Measurements from ENCODE around the gene ZFAND3. TPM values are rescaled to one million over a fixed set of nuclear protein-coding genes. Genes with fewer than 3 reads are reported as not detected.

The ZFAND3 gene
- total and polyA plus RNA-seq, 2 of the 4 experiments (the other 2 are of a cell fraction) = 10.9 to 26.7 TPM

DNA sequence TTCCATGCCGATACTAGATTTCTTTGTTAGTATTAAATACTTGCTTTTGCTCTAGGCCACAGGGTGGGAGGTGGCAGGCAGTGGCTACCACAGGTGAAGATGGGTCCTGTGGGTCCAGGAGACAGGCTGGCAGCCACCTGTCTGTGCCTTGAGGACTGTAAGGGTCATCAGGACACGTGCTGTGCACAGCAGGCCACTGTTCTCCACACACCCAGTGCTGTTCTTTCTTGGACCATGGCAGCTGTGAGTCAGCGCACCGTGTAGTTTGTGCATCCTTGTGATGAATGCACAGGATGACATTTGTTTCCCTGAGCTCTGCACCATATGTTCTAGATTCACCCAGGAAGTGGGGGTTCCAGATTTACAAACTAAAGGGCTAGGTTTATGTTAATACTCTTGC, 317.0 kb downstream of the ZFAND3 start:
- no peak overlapping the region for H3K23ac ChIP-seq (ENCODE audit: low read depth, low read length)
- H3K9ac ChIP-seq (ENCODE audit: low read depth, low read length) = no peak overlapping the region
- DNase-seq (peak; percentile 38), ATAC-seq (ENCODE audit: low read depth) (no peak)
- no peak overlapping the region for H4K91ac ChIP-seq (ENCODE audit: insufficient read depth, low read depth, low read length)
- no peak overlapping the region for H2BK5ac ChIP-seq (ENCODE audit: low read depth, low read length, poor library complexity, severe bottlenecking)
- WGBS, 2 experiments (ENCODE audit: extremely low coverage in 2 of 2, insufficient read length in 1 of 2) = 88% methylated on average over 1 of the region's 4 CpGs; no CpG with 5 or more reads in 1 of the 2 experiments
- H2AFZ ChIP-seq (replicated peaks; ENCODE audit: low read length, poor library complexity) = no peak overlapping the region
- no peak overlapping the region for H3K4me2 ChIP-seq (ENCODE audit: low read depth, low read length)
- H3K79me1 ChIP-seq (ENCODE audit: low read depth in 1 of 2, low read length in 2 of 2) = peaks cover 54 to 90% of the 10 kb centered on the region in 2 experiments
- H3K4me3 ChIP-seq (ENCODE audit: insufficient read depth, low read depth, low read length) = no peak overlapping the region
- POLR2A ChIA-PET (ENCODE audit: unreplicated experiment) = no interaction called here
- no peak overlapping the region for H2AK9ac ChIP-seq (replicated peaks; ENCODE audit: low read depth, low read length, poor library complexity)
- no TSS peak for BruUV-seq (replicated peaks)
- H2BK15ac ChIP-seq (ENCODE audit: low read depth, low read length) = no peak overlapping the region
- dilution Hi-C loops (cut with HindIII; ENCODE audit: low sequenced_read_pairs, unreplicated experiment) (no loop called here), intact Hi-C loops (cut with micrococcal nuclease) (no loop called here), in situ Hi-C loops (cut with MboI; ENCODE audit: low sequenced_read_pairs) (no loop called here)
- no peak overlapping the region for H3K14ac ChIP-seq (replicated peaks; ENCODE audit: low read depth, low read length)
- no peak overlapping the region for H3K4ac ChIP-seq (ENCODE audit: low read depth, low read length)
- no peak overlapping the region for H3K18ac ChIP-seq (ENCODE audit: low read depth, low read length)
- peaks cover 64% of the 10 kb centered on the region for H4K20me1 ChIP-seq (ENCODE audit: insufficient read depth, low read length)
- H3K56ac ChIP-seq (ENCODE audit: extremely low read depth, insufficient read depth, low read length) = no peak overlapping the region
- no peak overlapping the region for H4K5ac ChIP-seq (ENCODE audit: low read depth, low read length)
- peaks cover 8% of the 10 kb centered on the region for H3K4me1 ChIP-seq (ENCODE audit: control insufficient read depth, insufficient read depth, low read length)
- H2AK5ac ChIP-seq (ENCODE audit: low read depth, low read length) = no peak overlapping the region
- no peak overlapping the region for H2BK20ac ChIP-seq (ENCODE audit: low read depth, low read length)
- CTCF ChIA-PET = no interaction called here
- no peak overlapping the region for H4K8ac ChIP-seq (ENCODE audit: low read depth in 2 of 2, low read length in 2 of 2)
- no peaks in the 10 kb centered on the region for H3K9me3 ChIP-seq (ENCODE audit: control insufficient read depth, insufficient read depth, low read length)
- H2BK120ac ChIP-seq (ENCODE audit: low read depth, low read length) = no peak overlapping the region
- peaks cover 3% of the 10 kb centered on the region; the same call in 1 of the 2 replicates for H3K36me3 ChIP-seq (ENCODE audit: control insufficient read depth, insufficient read depth, low read length)
- TF ChIP-seq, protein P1, sequence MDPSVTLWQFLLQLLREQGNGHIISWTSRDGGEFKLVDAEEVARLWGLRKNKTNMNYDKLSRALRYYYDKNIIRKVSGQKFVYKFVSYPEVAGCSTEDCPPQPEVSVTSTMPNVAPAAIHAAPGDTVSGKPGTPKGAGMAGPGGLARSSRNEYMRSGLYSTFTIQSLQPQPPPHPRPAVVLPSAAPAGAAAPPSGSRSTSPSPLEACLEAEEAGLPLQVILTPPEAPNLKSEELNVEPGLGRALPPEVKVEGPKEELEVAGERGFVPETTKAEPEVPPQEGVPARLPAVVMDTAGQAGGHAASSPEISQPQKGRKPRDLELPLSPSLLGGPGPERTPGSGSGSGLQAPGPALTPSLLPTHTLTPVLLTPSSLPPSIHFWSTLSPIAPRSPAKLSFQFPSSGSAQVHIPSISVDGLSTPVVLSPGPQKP (IDR thresholded peaks at IDR 0.05; ENCODE audit: borderline replicate concordance, low read depth, low read length) = no peak
- TF ChIP-seq RAD21 (IDR thresholded peaks at IDR 0.05; ENCODE audit: low read length) (no peak), BHLHE40 (IDR thresholded peaks at IDR 0.05; ENCODE audit: low read depth, low read length) (no peak), POLR2A (IDR thresholded peaks at IDR 0.05; ENCODE audit: low read depth, low read length) (no peak), RCOR1 (IDR thresholded peaks at IDR 0.05; ENCODE audit: insufficient replicate concordance, low read length) (no peak), MAZ (IDR thresholded peaks at IDR 0.05; ENCODE audit: borderline replicate concordance, low read depth, low read length) (no peak), CEBPB (IDR thresholded peaks at IDR 0.05; ENCODE audit: low read depth, low read length) (no peak), MAFK (IDR thresholded peaks at IDR 0.05; ENCODE audit: low read depth, low read length) (no peak), SMC3 (IDR thresholded peaks at IDR 0.05; ENCODE audit: low read depth, low read length) (no peak), CHD1 (IDR thresholded peaks at IDR 0.05; ENCODE audit: low read depth, low read length) (no peak), RFX5 (IDR thresholded peaks at IDR 0.05; ENCODE audit: low read depth, low read length) (no peak), FOS (IDR thresholded peaks at IDR 0.05; ENCODE audit: low read depth, low read length) (no peak), NFE2L2 (IDR thresholded peaks at IDR 0.05; ENCODE audit: low read depth, low read length) (no peak), MXI1 (IDR thresholded peaks at IDR 0.05; ENCODE audit: borderline replicate concordance, low read depth, low read length) (no peak)
- TF ChIP-seq, protein P2, sequence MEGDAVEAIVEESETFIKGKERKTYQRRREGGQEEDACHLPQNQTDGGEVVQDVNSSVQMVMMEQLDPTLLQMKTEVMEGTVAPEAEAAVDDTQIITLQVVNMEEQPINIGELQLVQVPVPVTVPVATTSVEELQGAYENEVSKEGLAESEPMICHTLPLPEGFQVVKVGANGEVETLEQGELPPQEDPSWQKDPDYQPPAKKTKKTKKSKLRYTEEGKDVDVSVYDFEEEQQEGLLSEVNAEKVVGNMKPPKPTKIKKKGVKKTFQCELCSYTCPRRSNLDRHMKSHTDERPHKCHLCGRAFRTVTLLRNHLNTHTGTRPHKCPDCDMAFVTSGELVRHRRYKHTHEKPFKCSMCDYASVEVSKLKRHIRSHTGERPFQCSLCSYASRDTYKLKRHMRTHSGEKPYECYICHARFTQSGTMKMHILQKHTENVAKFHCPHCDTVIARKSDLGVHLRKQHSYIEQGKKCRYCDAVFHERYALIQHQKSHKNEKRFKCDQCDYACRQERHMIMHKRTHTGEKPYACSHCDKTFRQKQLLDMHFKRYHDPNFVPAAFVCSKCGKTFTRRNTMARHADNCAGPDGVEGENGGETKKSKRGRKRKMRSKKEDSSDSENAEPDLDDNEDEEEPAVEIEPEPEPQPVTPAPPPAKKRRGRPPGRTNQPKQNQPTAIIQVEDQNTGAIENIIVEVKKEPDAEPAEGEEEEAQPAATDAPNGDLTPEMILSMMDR (conservative IDR thresholded peaks at IDR 0.05; ENCODE audit: low read depth, low read length) = no peak
- TF ChIP-seq, protein P3, sequence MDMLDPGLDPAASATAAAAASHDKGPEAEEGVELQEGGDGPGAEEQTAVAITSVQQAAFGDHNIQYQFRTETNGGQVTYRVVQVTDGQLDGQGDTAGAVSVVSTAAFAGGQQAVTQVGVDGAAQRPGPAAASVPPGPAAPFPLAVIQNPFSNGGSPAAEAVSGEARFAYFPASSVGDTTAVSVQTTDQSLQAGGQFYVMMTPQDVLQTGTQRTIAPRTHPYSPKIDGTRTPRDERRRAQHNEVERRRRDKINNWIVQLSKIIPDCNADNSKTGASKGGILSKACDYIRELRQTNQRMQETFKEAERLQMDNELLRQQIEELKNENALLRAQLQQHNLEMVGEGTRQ (IDR thresholded peaks at IDR 0.05; ENCODE audit: low read depth, low read length) = no peak
- H3K9me1 ChIP-seq (ENCODE audit: insufficient read depth, low read length) = peaks cover 44% of the 10 kb centered on the region
- H3K27me3 ChIP-seq (ENCODE audit: control insufficient read depth, insufficient read depth, low read length) = no peaks in the 10 kb centered on the region
- H3K27ac ChIP-seq (ENCODE audit: insufficient read depth, low read length) = no peak overlapping the region

Measured in IMR-90 (cell line).